OCI-M1 (cell line): Measurements from ENCODE around the gene FAM181A.

Experiments used
- DNase-seq: peaks from one replicate; lab custom pipeline; 2025; lab: John Stamatoyannopoulos, UW

FAM181A gene

DNA sequence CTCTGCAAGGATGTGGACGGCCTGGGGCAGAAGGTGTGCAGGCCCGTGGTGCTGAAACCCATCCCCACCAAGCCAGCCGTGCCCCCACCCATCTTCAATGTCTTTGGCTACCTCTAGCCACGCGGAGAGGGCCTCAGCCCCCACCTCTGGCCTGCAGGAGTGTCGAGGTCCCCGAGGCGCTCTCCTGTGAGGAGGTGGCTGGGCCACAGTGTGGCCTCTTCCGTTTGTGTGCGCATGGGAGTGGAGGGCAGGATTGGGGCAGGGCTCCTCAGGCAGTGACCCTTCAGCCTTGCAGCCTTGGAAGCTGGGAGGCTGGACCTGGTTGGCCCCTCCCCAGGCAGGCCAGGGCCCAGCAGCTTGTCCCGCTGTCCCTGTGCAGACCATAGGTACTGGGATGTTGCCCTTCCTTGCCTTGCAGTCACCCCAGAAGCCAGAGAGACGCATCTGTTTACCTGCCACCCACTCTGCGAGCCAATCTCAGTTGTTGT is 1.9 kb downstream of the FAM181A start:
- DNase-seq: no peak

DNA sequence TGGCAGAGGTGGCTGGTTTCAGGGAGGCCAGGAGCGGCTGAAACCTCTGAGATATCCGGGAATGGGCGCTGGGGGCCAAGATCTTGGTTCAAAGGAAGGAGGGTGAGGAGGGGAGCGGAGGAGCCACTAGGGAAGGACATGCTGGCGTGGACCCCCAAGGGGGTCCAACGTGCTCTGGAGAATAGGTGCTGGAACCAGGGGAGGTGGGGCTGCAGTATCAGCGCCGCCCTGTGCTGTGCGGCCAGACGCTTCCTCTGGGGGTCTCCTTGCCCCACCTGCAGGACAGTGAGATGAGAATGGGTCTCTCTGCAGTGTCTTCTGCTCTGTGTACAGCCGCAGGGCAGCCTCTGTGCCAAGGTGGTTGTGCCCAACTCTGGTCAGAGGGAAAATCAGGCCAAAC is 2.5 kb downstream of the FAM181A start:
- no peak for DNase-seq

DNA sequence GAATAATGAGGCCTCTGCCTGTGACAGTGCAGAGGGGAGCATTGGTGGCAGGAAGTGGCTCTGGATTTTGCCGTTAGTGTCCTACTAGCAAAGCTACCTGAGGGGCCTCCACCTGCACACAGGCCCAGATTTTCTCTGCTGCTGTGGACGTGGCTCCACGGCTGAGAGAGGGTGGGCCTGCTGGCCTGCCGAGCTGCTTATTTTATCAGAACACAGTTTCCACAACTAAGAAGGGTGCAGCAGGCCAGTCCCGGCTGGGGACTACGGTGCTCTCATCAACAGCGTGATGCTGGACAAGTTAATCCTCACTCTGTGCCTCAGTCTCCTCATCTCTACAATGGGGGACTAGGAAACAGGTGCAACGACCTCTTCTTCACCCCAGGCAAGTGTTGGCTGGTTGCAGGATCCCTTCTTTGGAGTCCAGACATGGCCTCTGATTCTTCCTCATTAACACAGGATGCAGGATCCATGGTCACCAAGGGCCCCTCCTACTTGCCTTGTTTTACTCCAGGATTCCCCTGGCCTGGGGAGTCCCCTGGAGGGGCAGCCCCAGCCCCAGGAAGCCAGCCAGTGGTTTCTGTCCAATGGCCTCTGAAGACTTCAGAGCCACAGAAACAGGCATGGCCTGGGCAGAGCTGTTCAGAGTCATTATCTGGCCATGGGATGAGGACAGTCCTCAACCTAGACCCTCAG is 3.3 kb downstream of the FAM181A start:
- no peak for DNase-seq

DNA sequence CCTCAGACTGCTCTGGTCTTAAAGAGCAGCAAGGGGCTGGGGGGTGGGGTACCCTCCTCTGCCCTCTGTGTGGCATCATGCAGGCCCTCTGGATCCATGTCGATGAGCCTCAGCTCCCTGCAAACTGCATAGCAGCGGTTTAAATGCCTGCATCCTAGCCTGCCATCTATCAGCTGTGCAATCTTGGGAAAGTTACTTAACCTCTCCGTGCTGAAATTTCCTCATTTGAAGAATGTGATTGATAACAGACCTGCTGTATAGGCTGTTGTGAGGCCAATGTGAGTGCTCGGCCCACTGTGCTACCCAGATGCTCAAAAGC is 3.8 kb downstream of the FAM181A start:
- no peak for DNase-seq

DNA sequence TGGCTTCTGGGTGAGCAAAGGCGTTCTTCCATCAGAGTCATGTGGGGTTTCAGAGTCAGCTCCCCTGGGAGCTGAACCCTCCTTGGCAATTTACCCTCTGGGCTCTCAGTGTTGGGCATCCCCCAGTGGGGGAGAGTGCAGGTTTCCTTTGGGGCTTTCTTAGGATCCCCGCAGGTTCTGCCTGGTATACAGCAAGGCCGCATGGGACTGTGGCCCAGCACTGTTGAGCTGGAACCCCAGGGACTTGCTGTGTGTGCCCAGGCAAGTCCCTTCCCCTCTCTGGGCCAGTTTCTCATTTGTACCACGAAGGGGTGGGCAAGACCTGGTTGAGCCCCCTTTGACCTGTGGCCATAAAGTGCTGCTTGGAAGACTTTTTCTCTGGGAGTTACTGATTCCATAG is 5.5 kb downstream of the FAM181A start:
- no peak for DNase-seq

DNA sequence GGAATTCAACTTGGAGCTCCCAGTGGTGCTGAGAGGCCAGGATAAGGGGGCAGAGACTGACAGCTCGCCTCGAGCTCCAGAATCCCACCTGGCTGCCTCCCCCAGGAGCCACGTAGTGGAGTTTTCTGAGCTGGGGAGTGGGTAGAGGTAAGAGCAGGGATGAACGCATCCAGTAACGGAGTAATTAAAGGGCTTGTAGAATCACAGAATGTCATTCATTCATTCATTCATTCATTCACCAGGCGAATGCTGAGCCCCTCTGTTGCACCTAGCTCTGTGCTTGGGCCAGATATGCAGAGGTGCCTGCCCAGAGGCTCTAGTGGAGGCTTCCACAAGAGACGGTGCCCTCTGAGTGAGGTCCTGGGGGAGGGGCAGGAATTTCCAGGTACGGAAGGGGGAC is 8.1 kb downstream of the FAM181A start:
- DNase-seq: no peak

DNA sequence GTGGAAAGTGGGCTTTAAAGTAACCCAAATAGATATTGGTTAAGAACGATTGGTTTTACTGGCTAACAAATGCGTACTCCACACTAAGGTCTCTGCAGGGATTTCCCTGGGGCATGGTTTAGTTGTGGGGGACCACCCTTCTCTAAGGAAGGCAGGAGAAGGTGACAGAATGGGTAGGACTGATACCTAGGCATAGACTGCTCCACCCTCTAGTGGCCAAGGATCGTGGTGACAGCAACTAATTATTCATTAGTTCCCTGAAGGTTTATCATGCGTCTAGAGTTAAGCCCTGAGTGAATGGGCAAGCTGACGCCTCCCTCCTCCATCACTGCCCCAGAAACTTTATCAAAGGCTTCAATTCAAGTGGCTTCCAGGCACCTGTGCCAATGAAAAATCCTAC is 9.1 kb downstream of the FAM181A start:
- peak; percentile 45 for DNase-seq

DNA sequence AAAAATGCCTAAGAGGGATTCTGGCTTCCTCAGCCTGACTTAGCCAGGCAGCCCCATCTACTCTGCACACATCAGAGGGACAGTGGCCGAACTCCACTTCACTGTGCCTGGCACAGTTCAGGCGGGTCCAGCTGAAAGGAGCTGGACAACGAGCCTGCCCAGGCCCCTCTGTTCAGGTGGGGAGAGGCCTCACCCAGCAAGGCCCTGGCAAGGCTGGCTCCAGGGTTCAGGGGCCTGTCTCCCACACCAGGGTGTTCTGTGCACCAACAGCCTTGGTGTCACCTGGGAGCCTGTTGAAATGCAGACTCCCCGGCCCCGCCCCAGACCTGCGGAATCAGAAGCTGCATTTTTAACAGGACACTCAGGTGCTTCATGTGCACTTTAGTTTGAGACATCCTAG is 9.8 kb downstream of the FAM181A start:
- no peak for DNase-seq

DNA sequence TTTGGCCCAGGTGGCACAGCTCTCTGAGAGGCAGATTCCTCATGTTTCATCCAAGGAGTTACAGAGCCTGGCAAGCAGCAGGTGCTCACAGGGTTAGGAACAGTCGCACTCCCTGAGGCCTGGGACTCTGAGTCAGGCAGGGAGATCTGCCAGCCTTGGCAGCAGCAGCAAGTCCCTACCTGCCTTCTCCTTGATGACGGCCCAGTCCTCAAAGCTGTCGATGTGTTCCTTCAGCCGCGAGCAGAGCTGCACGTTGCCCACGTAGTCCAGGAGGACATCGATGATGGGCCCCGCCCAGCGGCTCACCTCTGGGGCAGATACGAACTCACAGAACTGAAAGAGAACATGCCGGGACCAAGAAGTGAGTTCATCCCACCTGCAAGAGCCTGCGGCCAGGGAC is 10.4 kb downstream of the FAM181A start:
- no peak for DNase-seq

DNA sequence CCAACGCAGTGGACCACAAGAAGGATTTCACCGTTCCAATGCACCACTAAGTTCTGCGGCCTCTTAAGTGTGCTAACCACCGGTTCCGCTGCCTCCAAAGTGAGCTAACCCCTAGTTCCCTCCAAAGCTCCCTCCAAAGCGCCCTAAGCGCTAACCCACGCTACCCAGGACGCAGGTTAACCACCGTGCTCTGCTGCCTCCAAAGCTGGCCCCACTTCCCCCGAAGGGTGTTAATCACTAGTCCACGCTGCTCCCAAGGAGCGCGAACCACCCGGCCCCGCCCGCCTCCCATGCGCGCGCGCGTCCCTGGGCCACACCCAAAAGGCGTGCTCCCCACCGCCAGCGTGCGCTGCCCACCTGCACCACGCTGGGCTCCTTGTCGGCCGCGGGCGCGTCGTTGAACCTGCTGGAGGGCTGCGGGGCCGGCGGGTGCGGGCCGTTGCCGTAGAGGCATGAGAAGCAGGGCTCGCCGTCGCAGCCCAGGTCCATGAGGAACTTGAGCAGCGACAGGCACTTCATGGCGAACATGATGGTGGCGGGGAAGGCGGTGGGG is 11.7 kb downstream of the FAM181A start:
- DNase-seq: no peak

DNA sequence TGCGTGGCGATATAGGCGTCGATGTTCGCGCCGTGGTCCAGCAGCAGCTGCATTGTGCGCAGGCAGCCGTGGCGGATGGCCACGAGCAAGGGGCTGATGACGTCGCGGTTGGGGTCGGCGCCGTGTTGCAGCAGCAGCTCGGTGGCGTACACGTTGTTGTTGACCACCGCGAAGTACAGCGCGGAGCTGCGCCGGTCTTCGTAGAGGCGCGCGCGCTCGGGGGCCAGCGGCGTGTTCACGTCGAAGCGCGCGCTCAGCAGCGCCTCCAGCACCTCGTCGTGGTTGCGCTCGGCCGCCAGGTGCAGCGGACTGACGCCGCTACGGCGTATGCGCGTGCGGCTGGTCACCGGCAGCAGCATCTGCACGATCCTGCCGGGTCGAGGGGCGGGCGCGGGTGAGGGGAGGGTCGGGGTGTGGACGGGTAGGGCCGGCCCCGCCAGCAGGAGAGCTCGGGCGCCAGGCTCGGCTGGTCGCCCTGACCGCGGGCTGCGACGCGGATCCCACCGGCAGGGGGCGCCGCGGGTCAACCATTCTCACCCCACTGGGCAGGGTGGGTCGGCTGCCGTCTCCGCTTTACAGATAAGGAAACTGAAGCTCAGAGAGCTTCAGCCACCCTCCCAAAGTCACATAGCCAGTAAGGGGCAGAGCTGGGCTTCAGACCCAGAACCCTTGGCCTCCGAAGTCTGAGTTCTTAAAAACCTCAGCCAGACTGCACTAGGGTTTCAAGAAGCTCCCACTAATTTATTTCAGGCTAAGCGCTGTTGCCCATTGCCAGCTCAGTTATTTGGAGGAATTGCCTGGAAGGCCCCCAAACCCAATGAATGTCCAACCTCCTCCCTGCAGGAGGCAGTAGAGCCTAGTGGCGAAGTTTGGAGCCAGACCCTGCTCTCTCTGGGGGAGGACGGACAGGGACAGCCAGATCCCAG is 12.4 kb downstream of the FAM181A start:
- peak; percentile 69 for DNase-seq

DNA sequence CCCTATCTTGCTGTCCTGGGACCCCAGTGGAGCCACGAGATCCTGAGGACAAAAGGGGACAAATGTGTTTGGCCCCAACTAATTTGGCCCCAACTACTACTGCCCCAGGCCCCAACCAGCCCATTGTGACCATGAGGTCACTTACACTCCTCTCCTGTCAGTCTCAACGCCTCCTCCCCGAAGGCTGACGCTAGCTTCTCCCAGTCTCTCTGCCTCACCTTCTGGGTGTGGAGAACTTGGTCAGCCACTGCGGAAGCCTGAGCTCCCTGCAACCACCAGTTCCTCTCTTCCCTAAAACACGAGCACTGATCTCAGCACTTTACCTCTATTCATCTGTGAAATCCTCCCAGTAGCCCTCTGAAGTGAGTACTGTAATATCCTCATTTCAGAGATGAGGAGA is 13.3 kb downstream of the FAM181A start:
- DNase-seq: no peak

DNA sequence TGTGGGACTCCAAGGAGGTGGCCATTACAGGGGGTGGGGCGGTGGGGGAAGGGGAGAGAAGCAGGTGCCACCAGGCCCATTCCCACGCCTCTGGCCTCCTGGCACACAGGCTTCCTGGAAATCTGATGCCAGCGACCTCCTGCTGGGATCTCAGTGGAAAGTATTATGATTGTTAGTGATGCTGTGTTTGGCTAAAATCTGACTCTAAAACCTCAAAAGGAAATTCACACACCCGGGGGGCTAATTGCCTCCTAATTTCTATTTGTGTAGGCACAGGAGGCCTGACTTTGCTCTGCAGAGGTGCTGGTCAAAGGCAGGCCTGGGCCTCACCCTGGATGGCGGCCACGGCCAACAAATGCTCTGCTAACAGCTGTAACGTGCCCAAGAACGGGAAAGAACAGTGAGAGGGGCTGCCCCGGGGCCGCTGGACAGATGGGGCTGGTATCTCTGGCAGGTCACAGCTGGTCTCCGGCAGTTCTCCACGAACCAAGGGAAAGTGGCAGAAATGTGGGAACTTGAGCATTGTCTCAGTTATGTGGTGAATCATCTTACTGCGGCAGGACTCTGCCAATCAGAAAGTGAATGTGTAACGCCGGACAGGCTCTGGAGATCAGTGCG is 14.3 kb downstream of the FAM181A start:
- DNase-seq: no peak

DNA sequence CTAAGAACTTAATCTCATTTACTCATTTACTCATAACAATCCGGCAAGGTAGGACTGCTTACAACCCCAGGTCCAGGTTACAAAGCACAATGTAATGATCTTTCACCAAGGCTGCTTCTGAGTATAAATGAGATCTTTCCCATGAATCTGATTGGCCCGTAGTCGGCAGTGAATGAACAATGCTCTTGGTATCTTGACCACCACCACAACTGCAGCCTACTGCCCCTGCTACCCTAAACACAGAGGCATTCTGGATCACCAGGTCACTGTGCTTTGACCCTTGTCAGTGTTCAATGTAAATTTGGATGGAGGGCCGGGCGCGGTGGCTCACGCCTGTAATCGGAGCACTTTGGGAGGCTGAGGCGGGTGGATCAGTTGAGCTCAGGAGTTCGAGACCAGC is 15.9 kb downstream of the FAM181A start:
- no peak for DNase-seq

DNA sequence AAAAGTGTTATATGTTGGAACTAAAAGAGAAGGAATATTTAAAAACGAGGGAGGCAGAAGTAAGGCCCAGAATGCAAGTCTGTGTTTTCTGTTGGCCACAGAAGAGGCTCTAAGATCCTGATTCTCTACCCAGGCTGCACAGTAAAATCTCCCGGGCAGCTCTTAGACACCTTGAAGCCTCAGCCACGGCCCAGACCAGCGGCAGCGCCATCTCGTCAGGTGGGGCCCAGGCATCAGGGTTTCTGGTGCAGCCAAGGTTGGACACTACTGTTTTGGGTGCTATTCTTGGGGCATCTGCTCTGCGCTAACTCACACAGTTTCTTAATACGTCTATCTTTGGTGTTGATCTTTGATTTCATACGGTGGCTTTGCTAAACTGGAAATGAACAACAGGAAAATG is 16.8 kb downstream of the FAM181A start:
- no peak for DNase-seq

DNA sequence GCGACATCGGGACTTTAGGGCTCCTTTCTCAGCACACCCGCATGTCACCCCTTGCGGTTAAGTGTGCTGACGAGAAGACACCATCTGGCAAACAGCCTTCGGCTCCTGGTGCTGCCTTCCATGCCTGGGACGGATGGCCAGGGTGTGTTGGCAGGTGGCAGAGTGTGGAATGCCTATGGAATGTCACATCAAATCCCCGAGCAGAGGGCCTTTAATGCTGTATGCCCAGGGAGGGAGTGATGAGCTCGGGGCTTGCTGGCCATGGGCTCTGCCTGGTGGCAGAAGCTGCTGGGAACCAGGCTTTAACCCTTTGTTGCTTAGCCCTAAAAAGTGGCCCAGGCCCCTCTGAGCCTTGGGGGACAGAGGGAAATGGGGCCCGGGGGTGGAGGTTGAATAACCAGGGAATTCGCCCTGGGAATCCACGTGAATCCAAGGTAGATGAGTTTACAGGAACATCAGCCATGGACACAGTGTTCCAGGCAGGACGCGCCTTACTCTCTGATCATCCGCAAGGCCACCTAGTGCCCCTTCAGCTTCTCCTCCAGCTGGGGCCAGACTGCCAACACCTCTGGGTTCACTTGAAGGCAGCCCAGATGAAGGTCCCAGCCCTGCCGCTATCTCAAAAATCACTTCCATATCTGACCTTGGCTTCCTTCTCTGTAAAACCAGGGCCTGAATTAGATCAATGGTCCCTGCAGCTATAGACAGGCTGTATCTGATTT is 17.4 kb downstream of the FAM181A start:
- DNase-seq: no peak

DNA sequence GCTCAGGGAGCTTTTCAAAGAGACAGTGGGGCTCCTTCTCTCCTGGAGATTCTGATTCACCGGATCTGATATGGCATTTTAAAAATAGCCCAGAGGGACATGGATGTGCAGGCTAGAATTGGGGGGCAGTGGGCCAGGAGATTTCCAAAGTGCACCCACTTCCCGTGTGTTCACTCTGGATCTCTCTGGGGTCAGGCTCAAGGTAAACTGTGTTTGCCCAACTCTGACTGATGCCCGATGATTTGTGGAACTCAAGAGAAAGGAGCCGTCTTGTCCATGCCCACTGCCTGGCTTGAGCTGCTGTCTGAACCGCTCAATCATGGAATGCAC is 17.9 kb downstream of the FAM181A start:
- no peak for DNase-seq

DNA sequence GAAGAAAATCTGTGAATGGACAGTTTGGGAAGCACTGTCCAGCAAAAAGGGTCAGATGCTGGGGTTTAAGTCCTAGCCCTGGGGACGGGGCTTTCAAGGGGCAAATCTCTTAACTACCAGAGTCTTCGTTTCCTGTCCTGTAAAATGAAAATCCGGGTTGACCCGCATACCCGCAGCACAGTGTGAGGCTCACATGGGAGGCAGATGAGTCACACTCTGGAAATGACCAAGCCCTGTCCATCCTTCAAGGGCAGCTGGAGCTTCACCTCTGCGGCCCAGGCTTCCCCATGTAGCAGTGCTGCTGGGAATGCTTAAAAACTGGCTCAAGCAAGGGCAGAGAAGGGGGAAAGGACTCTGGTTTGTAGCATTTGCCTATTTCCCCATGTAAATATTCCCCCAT is 19.0 kb downstream of the FAM181A start:
- DNase-seq: no peak

DNA sequence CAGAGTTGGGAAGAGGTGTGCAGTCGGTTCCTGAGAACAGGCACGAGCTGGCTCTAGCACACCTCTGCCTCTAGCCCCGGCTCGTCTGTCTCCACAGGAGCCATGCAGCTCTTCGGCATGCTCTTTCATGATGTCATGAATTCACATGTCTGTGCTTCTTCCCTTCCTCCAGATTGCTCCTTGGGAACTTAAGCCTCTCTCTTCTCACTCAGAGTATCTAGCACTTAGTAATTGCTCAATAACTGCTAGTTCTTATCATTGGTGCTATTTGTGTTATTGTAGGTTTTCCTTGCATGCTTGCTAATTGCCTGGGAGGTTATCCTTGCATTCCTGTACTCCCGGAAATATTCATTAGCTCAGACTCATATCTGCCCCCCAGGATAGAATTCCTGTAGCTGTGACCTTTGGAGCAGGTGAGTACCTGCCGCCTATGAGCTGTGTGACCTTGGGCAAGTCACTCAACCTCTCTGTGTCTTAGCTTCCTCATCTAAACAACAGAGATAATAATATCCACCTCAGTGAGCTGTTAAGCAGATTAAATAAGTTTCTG is 19.5 kb downstream of the FAM181A start:
- no peak for DNase-seq

DNA sequence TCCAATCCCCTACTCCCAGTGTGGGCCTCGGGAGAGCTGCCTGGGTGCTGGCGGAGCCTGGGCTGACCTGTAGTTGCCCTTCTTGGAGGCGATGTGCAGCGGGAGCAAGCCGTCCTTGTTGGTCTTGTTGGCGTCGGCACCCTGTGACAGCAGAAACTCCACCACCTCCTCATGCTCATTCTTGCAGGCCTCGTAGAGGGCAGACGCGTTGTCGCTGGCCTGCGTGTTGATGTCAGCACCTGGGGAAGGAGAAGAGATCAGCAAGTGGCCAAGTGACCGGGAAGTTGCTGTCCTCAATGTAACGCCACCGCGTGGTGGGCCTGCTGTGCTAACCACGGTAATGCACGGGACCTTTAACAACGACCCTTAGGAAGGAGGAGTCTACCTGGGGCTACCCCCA is 20.1 kb downstream of the FAM181A start:
- no peak for DNase-seq

DNA sequence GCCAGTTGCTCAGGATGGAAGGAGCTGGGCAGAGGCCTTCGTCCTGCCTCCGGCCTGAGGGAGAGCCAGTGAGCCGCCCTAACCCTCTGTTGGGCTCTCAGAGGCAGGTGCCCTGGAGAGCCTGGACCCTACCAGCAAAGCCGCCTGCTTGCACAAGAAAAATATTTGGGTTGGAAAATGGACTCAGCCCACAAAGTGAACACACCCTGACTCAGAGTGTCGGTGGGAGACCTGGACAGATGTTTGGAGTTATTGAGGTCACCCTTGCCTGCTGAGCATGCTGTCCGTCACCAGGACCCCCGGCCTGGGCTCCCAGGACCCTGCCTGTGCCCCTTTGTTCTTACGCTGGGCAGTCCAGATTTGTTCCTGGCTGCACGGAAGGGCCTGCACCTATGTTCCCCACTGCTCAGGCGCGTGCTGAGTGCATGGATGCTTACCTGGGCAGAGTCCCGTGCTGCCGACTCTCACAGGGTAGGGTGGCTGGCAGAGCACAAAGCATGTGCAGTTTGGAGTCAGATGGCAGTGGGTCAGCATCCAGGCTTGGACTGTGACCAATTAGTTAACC is 22.4 kb downstream of the FAM181A start:
- no peak for DNase-seq
